ENCODE results near the gene UBE2R2. TPM values are rescaled to one million over a fixed set of nuclear protein-coding genes. Genes with fewer than 3 reads are reported as not detected.
"Not testable (repeated sequence)": the region's sequence is repeated elsewhere in the genome, so short reads cannot be mapped to it uniquely, and the experiment has no call there.

The UBE2R2 gene

GRCh38 chr9:33946779-33947535 lies 130.0 kb downstream of the UBE2R2 start:
- Histone ChIP-seq H3K27me3 (ENCODE audit: control insufficient read depth, insufficient read depth, low read length) (no peaks in the 10 kb centered on the region), H3K4me1 (ENCODE audit: control insufficient read depth, insufficient read depth, low read length) (peaks cover 50% of the 10 kb centered on the region), H3K36me3 (ENCODE audit: insufficient read depth, low read length) (peaks cover 28% of the 10 kb centered on the region), H3K9me3 (replicated peaks; ENCODE audit: low read length) (no peaks in the 10 kb centered on the region), H3K4me3 (ENCODE audit: low read length) (peak overlapping the region; percentile 32), H3K9ac (ENCODE audit: low read depth, low read length) (peak overlapping the region; percentile 40), H3K4me2 (ENCODE audit: low read length) (peak overlapping the region; percentile 74)

- H3K27me3 ChIP-seq (ENCODE audit: control insufficient read depth, insufficient read depth, low read length), result no peaks in the 10 kb centered on the region
- no peak overlapping the region for H3K4me3 ChIP-seq (ENCODE audit: low read length)
- H3K4me1 ChIP-seq (ENCODE audit: control insufficient read depth, insufficient read depth, low read length), result peaks cover 33% of the 10 kb centered on the region
- H3K9ac ChIP-seq (ENCODE audit: low read depth, low read length), result no peak overlapping the region
- no peak overlapping the region for H3K4me2 ChIP-seq (ENCODE audit: low read length)
- H3K36me3 ChIP-seq (ENCODE audit: insufficient read depth, low read length), result peaks cover 24% of the 10 kb centered on the region
- no peaks in the 10 kb centered on the region for H3K9me3 ChIP-seq (replicated peaks; ENCODE audit: low read length)
These were observed 133.4 kb downstream of the UBE2R2 start for GRCh38 chr9:33950371-33950770.

GRCh38 chr9:33952066-33952465 lies 135.1 kb downstream of the UBE2R2 start:
- Histone ChIP-seq H3K9me3 (replicated peaks; ENCODE audit: low read length) (no peaks in the 10 kb centered on the region), H3K4me1 (ENCODE audit: control insufficient read depth, insufficient read depth, low read length) (peaks cover 19% of the 10 kb centered on the region), H3K9ac (ENCODE audit: low read depth, low read length) (no peak overlapping the region), H3K4me2 (ENCODE audit: low read length) (no peak overlapping the region), H3K4me3 (ENCODE audit: low read length) (no peak overlapping the region), H3K27me3 (ENCODE audit: control insufficient read depth, insufficient read depth, low read length) (no peaks in the 10 kb centered on the region), H3K36me3 (ENCODE audit: insufficient read depth, low read length) (peaks cover 30% of the 10 kb centered on the region)

GRCh38 chr9:33956544-33956943 lies 139.6 kb downstream of the UBE2R2 start:
- H3K4me2 ChIP-seq (ENCODE audit: low read length), result no peak overlapping the region
- H3K27me3 ChIP-seq (ENCODE audit: control insufficient read depth, insufficient read depth, low read length), result no peaks in the 10 kb centered on the region
- H3K9ac ChIP-seq (ENCODE audit: low read depth, low read length), result no peak overlapping the region
- no peaks in the 10 kb centered on the region for H3K9me3 ChIP-seq (replicated peaks; ENCODE audit: low read length)
- H3K4me1 ChIP-seq (ENCODE audit: control insufficient read depth, insufficient read depth, low read length), result no peaks in the 10 kb centered on the region
- peaks cover 26% of the 10 kb centered on the region for H3K36me3 ChIP-seq (ENCODE audit: insufficient read depth, low read length)
- H3K4me3 ChIP-seq (ENCODE audit: low read length), result no peak overlapping the region

GRCh38 chr9:33959725-33960124 lies 142.8 kb downstream of the UBE2R2 start:
- Histone ChIP-seq H3K4me1 (ENCODE audit: control insufficient read depth, insufficient read depth, low read length) (no peaks in the 10 kb centered on the region), H3K4me2 (ENCODE audit: low read length) (no peak overlapping the region), H3K4me3 (ENCODE audit: low read length) (no peak overlapping the region), H3K9me3 (replicated peaks; ENCODE audit: low read length) (no peaks in the 10 kb centered on the region), H3K9ac (ENCODE audit: low read depth, low read length) (no peak overlapping the region), H3K27me3 (ENCODE audit: control insufficient read depth, insufficient read depth, low read length) (no peaks in the 10 kb centered on the region), H3K36me3 (ENCODE audit: insufficient read depth, low read length) (peaks cover 18% of the 10 kb centered on the region)

- H3K9ac ChIP-seq (ENCODE audit: low read depth, low read length); H3K27me3 ChIP-seq (ENCODE audit: control insufficient read depth, insufficient read depth, low read length); H3K4me1 ChIP-seq (ENCODE audit: control insufficient read depth, insufficient read depth, low read length); H3K4me3 ChIP-seq (ENCODE audit: low read length); H3K4me2 ChIP-seq (ENCODE audit: low read length); H3K9me3 ChIP-seq (replicated peaks; ENCODE audit: low read length); H3K36me3 ChIP-seq (ENCODE audit: insufficient read depth, low read length): not testable (repeated sequence)
These were observed 145.5 kb downstream of the UBE2R2 start for GRCh38 chr9:33962468-33962867.

- Histone ChIP-seq H3K36me3 (ENCODE audit: insufficient read depth, low read length) (peaks cover 17% of the 10 kb centered on the region), H3K9me3 (replicated peaks; ENCODE audit: low read length) (no peaks in the 10 kb centered on the region), H3K27me3 (ENCODE audit: control insufficient read depth, insufficient read depth, low read length) (no peaks in the 10 kb centered on the region), H3K4me1 (ENCODE audit: control insufficient read depth, insufficient read depth, low read length) (no peaks in the 10 kb centered on the region), H3K4me3 (ENCODE audit: low read length) (no peak overlapping the region), H3K9ac (ENCODE audit: low read depth, low read length) (no peak overlapping the region), H3K4me2 (ENCODE audit: low read length) (no peak overlapping the region)
These were observed 147.3 kb downstream of the UBE2R2 start for GRCh38 chr9:33964086-33964768.

Small RNA genes lying within 50 kb of the gene (small RNA-seq; reads per million reads assigned to genes)
- not detected for gene RF00019
- gene RNU4ATAC11P, result not detected
- 28.0 reads per million, percentile 95 among the genes with 10 or more reads in this experiment for gene SNORD121A
- not detected for gene SNORD121B
